Loucy (cell line): Measurements from ENCODE around the gene UNC119B.

Experiments used
- EZH2phosphoT487 ChIP-seq: fragments of 200-600 bp; IDR thresholded peaks from 2 replicates; pipeline ENCODE4 v1.6.1; 2018; ENCODE audit warnings: antibody characterized with exemption, mild to moderate bottlenecking, moderate library complexity, borderline replicate concordance
- TF ChIP-seq, protein P1 (sequence below): fragments of 200-600 bp; sonication (generic); conservative IDR thresholded peaks from 2 replicates; pipeline ENCODE4 v1.5.1; 2014; ENCODE audit warnings: mild to moderate bottlenecking, antibody characterized with exemption, low read length

GRCh38 chr12:120757226-120757742, 47.0 kb downstream of the UNC119B start:
- TF ChIP-seq, protein P1, sequence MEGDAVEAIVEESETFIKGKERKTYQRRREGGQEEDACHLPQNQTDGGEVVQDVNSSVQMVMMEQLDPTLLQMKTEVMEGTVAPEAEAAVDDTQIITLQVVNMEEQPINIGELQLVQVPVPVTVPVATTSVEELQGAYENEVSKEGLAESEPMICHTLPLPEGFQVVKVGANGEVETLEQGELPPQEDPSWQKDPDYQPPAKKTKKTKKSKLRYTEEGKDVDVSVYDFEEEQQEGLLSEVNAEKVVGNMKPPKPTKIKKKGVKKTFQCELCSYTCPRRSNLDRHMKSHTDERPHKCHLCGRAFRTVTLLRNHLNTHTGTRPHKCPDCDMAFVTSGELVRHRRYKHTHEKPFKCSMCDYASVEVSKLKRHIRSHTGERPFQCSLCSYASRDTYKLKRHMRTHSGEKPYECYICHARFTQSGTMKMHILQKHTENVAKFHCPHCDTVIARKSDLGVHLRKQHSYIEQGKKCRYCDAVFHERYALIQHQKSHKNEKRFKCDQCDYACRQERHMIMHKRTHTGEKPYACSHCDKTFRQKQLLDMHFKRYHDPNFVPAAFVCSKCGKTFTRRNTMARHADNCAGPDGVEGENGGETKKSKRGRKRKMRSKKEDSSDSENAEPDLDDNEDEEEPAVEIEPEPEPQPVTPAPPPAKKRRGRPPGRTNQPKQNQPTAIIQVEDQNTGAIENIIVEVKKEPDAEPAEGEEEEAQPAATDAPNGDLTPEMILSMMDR = no peak
- TF ChIP-seq EZH2phosphoT487 = no peak
